HuH-7 (cell line): ENCODE data around the gene SLC22A5.
"Not testable (repeated sequence)": the region's sequence is repeated elsewhere in the genome, so short reads cannot be mapped to it uniquely, and the experiment has no call there.

Experiments used
- DNase-seq: peaks from one replicate; pipeline ENCODE4 v3.0.0; 2011; ENCODE audit warnings: low spot score

The SLC22A5 gene

GRCh38 chr5:132428147-132428482 lies 58.6 kb downstream of the SLC22A5 start:
- DNase-seq: no peak

- DNase-seq: no peak
Observed at GRCh38 chr5:132428484-132429462, 59.3 kb downstream of the SLC22A5 start.

GRCh38 chr5:132429463-132430440 lies 60.2 kb downstream of the SLC22A5 start:
- DNase-seq: no peak

GRCh38 chr5:132430746-132431145 lies 61.2 kb downstream of the SLC22A5 start:
- no peak for DNase-seq

- no peak for DNase-seq
Observed at GRCh38 chr5:132431632-132432031, 62.1 kb downstream of the SLC22A5 start.

- DNase-seq: no peak
Observed at GRCh38 chr5:132433141-132433540, 63.6 kb downstream of the SLC22A5 start.

- no peak for DNase-seq
Observed at GRCh38 chr5:132434416-132435286, 65.1 kb downstream of the SLC22A5 start.

- no peak for DNase-seq
Observed at GRCh38 chr5:132435447-132435846, 65.9 kb downstream of the SLC22A5 start.

GRCh38 chr5:132435886-132436285 lies 66.4 kb downstream of the SLC22A5 start:
- no peak for DNase-seq

- no peak for DNase-seq
Observed at GRCh38 chr5:132436936-132437335, 67.4 kb downstream of the SLC22A5 start.

GRCh38 chr5:132437604-132438266 lies 68.2 kb downstream of the SLC22A5 start:
- DNase-seq: no peak

GRCh38 chr5:132438267-132438645 lies 68.7 kb downstream of the SLC22A5 start:
- not testable (repeated sequence) for DNase-seq

GRCh38 chr5:132438917-132439316 lies 69.4 kb downstream of the SLC22A5 start:
- DNase-seq: no peak

- DNase-seq: no peak
Observed at GRCh38 chr5:132439521-132440089, 70.1 kb downstream of the SLC22A5 start.

GRCh38 chr5:132444061-132444460 lies 74.6 kb downstream of the SLC22A5 start:
- no peak for DNase-seq
